Upper lobe of right lung (tissue), 1 donor: Measurements from ENCODE around the gene WRAP53. TPM values are rescaled to one million over a fixed set of nuclear protein-coding genes. Genes with fewer than 3 reads are reported as not detected.

Experiments used
- ATAC-seq: fragments of 200-7000 bp; cut with Tn5 transposase; one replicate; pipeline ENCODE4 v1.9.1; 2020; ENCODE audit warnings: mild to moderate bottlenecking, moderate library complexity
- DNase-seq: peaks from one replicate; pipeline ENCODE4 v3.0.0-alpha.2; 2020
- H3K27ac ChIP-seq: fragments of 200-600 bp; one replicate; pipeline ENCODE4 v1.8.0; 2022
- H3K27me3 ChIP-seq: fragments of 200-600 bp; one replicate; pipeline ENCODE4 v1.8.0; 2022; ENCODE audit warnings: mild to moderate bottlenecking
- H3K36me3 ChIP-seq: fragments of 200-600 bp; one replicate; pipeline ENCODE4 v1.8.0; 2022
- H3K4me1 ChIP-seq: fragments of 200-600 bp; one replicate; pipeline ENCODE4 v1.8.0; 2022
- H3K4me3 ChIP-seq: fragments of 200-600 bp; one replicate; pipeline ENCODE4 v1.8.0; 2022; ENCODE audit warnings: mild to moderate bottlenecking
- H3K9me3 ChIP-seq: fragments of 200-600 bp; one replicate; pipeline ENCODE4 v1.8.0; 2022
- intact Hi-C: fragments of 100-400 bp; cut with DNase I; formaldehyde crosslinking; loops from one replicate; pipeline ENCODE4 v1.11.0; 2022
- total RNA-seq: library from RNA; stranded (reverse); fragmentation: NEBNext Ultra II Directional; extraction: Animal tissue kit (Norgen Biotek cat#: 25700); gene quantifications from one replicate; pipeline ENCODE4 v1.2.1, GENCODE V29; 2021
- TF ChIP-seq, protein P1 (sequence below): fragments of 200-600 bp; IDR thresholded peaks from one replicate; pipeline ENCODE4 v1.8.0; 2022; ENCODE audit warnings: antibody characterized with exemption
- donor health status: DM: no; HTN: yes; CAD: no; lungs with severe emphysema.

WRAP53 gene
- total RNA-seq, 1 donor from 2014 or later: 5.7 TPM

DNA sequence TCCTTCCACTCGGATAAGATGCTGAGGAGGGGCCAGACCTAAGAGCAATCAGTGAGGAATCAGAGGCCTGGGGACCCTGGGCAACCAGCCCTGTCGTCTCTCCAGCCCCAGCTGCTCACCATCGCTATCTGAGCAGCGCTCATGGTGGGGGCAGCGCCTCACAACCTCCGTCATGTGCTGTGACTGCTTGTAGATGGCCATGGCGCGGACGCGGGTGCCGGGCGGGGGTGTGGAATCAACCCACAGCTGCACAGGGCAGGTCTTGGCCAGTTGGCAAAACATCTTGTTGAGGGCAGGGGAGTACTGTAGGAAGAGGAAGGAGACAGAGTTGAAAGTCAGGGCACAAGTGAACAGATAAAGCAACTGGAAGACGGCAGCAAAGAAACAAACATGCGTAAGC lies 13.3 kb upstream of the WRAP53 start:
- no peak overlapping the region for H3K4me3 ChIP-seq
- H3K27ac ChIP-seq: no peak overlapping the region
- no peaks in the 10 kb centered on the region for H3K4me1 ChIP-seq
- peaks cover 61% of the 10 kb centered on the region for H3K36me3 ChIP-seq
- TF ChIP-seq, protein P1, sequence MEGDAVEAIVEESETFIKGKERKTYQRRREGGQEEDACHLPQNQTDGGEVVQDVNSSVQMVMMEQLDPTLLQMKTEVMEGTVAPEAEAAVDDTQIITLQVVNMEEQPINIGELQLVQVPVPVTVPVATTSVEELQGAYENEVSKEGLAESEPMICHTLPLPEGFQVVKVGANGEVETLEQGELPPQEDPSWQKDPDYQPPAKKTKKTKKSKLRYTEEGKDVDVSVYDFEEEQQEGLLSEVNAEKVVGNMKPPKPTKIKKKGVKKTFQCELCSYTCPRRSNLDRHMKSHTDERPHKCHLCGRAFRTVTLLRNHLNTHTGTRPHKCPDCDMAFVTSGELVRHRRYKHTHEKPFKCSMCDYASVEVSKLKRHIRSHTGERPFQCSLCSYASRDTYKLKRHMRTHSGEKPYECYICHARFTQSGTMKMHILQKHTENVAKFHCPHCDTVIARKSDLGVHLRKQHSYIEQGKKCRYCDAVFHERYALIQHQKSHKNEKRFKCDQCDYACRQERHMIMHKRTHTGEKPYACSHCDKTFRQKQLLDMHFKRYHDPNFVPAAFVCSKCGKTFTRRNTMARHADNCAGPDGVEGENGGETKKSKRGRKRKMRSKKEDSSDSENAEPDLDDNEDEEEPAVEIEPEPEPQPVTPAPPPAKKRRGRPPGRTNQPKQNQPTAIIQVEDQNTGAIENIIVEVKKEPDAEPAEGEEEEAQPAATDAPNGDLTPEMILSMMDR: no peak
- intact Hi-C loops: no loop called here
- H3K27me3 ChIP-seq: no peaks in the 10 kb centered on the region
- DNase-seq: no peak
- ATAC-seq: no peak
- H3K9me3 ChIP-seq: peaks cover 5% of the 10 kb centered on the region

DNA sequence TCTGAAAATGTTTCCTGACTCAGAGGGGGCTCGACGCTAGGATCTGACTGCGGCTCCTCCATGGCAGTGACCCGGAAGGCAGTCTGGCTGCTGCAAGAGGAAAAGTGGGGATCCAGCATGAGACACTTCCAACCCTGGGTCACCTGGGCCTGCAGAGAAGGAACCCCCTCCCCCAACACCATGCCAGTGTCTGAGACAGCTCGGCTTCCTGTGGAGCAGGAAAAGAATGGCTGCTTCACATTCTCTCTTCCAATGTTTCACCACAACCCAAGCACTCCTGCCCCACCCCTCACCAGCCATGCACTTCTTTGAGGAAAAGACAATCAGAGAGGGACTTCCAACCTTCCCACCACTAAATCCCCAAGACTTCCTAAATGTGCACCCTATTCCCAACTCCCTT lies 11.7 kb upstream of the WRAP53 start:
- ATAC-seq (no peak), DNase-seq (no peak)
- intact Hi-C loops: no loop called here

DNA sequence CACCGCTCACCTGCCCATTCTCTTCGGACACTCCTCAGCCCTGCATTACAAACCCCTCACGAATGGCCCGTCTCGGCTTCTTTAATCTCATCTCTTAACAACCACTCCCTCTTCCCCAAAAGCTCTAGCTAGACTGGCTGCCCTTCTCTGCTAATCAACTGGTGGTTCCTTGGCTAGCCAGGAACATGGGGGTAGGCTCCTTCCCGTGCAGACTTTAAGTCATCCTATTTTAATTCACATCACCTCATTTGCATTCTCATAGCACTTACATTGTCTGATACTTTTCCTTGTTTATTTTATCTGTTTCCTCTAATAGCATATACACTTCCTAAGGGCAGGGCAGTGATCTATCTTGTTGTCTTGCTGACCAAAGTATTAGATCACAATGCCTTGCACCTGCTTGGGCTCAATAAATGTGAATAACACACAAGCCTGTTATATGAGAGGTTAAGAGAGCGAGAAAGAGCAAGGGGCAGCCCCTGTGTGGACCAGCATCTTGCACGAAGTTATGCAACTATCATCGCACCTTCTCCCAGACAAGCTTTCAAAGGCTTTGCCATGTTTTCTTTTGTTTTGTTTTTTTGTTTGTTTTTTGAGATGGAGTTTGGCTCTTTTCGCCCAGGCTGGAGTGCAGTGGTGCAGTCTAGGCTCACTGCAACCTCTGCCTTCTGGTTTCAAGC lies 10.7 kb upstream of the WRAP53 start:
- DNase-seq (no peak), ATAC-seq (no peak)
- Histone ChIP-seq H3K4me3 (no peak overlapping the region), H3K36me3 (peaks cover 36% of the 10 kb centered on the region), H3K27me3 (no peaks in the 10 kb centered on the region), H3K27ac (no peak overlapping the region), H3K9me3 (peaks cover 5% of the 10 kb centered on the region), H3K4me1 (no peaks in the 10 kb centered on the region)
- TF ChIP-seq, protein P1: no peak
- intact Hi-C loops: no loop called here

More for the DNA sequence above, 11.7 kb upstream of the WRAP53 start:
- Histone ChIP-seq H3K27ac (no peak overlapping the region), H3K9me3 (peaks cover 5% of the 10 kb centered on the region), H3K4me3 (no peak overlapping the region), H3K27me3 (no peaks in the 10 kb centered on the region), H3K36me3 (peaks cover 46% of the 10 kb centered on the region), H3K4me1 (no peaks in the 10 kb centered on the region)
- TF ChIP-seq, protein P1: no peak

DNA sequence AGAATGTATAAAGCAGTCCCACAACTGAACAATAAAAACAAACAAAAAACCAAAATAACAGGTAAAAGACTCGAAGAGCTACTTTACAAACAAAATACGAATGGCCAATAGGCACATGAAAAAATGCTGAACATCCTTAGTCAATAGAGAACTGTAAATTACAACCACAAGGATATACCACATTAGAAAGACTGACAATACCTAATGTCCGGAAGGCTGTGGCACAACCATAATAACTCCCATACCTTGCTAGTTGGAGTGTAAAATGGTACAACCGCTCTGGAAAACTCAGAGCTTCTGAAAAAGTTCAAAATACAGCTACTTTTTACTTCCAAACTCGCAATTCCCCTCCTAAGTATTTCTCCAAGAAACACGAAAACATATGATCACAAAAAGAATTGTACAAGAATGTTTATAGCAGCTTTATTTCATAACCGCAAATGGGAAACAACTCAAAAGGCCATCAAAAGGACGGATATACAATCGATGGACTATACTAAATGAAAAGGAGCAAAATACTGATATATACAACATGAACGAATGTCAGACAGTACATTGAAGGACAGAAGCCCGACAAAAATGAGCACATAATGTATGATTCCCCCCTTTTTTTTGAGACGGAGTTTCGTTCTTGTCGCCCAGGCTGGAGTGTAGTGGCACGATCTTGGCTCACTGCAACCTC lies 3.3 kb upstream of the WRAP53 start:
- DNase-seq (no peak), ATAC-seq (no peak)
- Histone ChIP-seq H3K9me3 (no peaks in the 10 kb centered on the region), H3K4me3 (peak overlapping the region; percentile 71), H3K36me3 (no peaks in the 10 kb centered on the region), H3K27me3 (no peaks in the 10 kb centered on the region), H3K4me1 (peaks cover 23% of the 10 kb centered on the region), H3K27ac (peak overlapping the region; percentile 100)
- intact Hi-C loops: no loop called here
- TF ChIP-seq, protein P1: no peak

DNA sequence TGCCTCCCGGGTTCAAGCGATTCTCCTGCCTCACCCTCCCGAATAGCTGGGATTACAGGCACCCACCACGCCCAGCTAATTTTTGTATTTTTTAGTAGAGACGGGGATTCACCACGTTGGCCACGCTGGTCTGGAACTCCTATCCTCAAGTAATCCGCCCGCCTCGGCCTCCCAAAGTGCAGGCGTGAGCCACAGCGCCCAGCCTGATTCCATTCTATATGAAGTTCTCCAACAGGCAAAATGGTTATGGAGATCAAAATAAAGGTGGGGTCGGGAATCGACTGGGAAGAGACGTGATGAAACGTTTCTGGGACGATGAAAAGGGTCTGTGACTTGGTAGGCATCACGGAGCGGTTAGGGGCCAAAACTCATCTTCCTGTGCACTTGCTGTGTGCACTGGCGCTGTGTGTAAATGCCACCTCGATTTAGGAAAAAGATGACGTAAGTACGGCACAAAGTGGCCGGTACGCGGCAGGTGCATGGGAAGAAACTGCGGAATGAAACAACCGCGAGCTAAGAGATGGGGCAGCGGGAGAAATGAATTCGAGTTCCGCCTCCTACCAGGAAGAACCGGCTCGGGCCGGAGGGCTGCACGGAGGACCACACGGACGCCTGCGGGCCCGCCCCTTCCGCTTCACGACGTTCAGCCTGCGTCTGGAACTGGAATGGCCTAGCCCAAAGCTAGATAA lies 2.6 kb upstream of the WRAP53 start:
- TF ChIP-seq, protein P1: no peak
- peaks cover 23% of the 10 kb centered on the region for H3K4me1 ChIP-seq
- peak overlapping the region; percentile 71 for H3K4me3 ChIP-seq
- peak; percentile 97 for DNase-seq
- peak; percentile 85 for ATAC-seq
- no peaks in the 10 kb centered on the region for H3K36me3 ChIP-seq
- H3K27ac ChIP-seq: peak overlapping the region; percentile 100
- H3K9me3 ChIP-seq: no peaks in the 10 kb centered on the region
- intact Hi-C loops: no loop called here
- no peaks in the 10 kb centered on the region for H3K27me3 ChIP-seq
